GM19238 (cell line): ENCODE results near the gene REL.

Experiments
- DNase-seq: peaks from one replicate; pipeline ENCODE4 v3.0.0; 2011; ENCODE audit warnings: low spot score; ENCODE audit not compliant: insufficient read length

REL gene

GRCh38 chr2:60964651-60965498 is 83.5 kb downstream of the REL start:
- DNase-seq = no peak

GRCh38 chr2:60965499-60965785 is 84.1 kb downstream of the REL start:
- DNase-seq = no peak

- no peak for DNase-seq
Observed at GRCh38 chr2:60966507-60967405, 85.4 kb downstream of the REL start.

- no peak for DNase-seq
Observed at GRCh38 chr2:60972889-60973656, 91.7 kb downstream of the REL start.

- no peak for DNase-seq
Observed at GRCh38 chr2:60973705-60974104, 92.3 kb downstream of the REL start.

GRCh38 chr2:60974652-60975051 is 93.3 kb downstream of the REL start:
- no peak for DNase-seq
